Activated CD4-positive, alpha-beta T cell treated with anti-CD3 and anti-CD28 coated beads, Interleukin-2, Interleukin-4, amounts not matched to agents 100 ng/mL and 50 ng/mL, durations not matched to agents 16 hours and 8 hours (primary cell): ENCODE results near the gene MUL1.

Experiments used
- DNase-seq: peaks from one replicate; pipeline ENCODE4 v3.0.0-alpha.2; 2020; ENCODE audit warnings: low spot score

MUL1 gene

GRCh38 chr1:20470194-20470593 lies 37.8 kb downstream of the MUL1 start:
- DNase-seq: no peak

GRCh38 chr1:20469406-20470076 lies 38.4 kb downstream of the MUL1 start:
- no peak for DNase-seq

GRCh38 chr1:20466273-20466672 lies 41.7 kb downstream of the MUL1 start:
- DNase-seq: no peak

- no peak for DNase-seq
These were observed 42.8 kb downstream of the MUL1 start for GRCh38 chr1:20465187-20465586.

DNA sequence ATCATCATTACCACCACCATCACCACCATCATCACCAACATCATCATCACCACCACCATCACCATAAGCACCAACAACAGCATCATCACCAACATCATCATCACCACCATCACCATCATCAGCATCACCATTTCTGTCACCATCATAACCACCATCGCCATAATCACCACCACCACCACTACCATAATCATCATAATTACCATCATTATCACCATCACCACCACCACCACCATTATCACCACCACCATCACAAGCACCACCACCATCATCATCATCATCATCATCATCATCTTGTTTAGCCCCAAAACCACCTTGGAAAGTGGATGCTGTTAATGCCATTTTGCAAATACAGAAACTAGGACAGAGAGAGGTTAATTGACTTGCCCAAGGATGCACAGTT lies 44.4 kb downstream of the MUL1 start:
- no peak for DNase-seq

GRCh38 chr1:20462397-20462796 lies 45.6 kb downstream of the MUL1 start:
- no peak for DNase-seq

DNA sequence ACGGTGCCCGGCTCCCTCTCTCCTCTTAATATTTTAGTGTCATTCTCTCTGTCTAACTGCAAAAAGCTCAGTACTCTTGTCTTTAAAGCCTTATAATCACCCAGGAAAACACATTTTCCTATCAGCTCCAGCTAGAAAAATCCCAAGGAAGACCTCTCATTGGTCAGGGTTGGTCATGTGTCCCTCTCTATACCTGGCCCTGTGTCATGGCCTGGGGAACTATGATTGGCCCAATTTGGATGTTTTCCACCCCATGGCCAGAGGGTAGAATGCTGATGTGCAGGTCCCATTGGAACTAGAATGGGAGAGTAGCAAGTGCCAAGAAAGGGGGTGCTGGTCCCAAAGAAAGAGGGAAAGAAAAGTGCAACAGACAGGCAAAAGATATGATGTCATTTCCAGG lies 49.2 kb downstream of the MUL1 start:
- DNase-seq: no peak

DNA sequence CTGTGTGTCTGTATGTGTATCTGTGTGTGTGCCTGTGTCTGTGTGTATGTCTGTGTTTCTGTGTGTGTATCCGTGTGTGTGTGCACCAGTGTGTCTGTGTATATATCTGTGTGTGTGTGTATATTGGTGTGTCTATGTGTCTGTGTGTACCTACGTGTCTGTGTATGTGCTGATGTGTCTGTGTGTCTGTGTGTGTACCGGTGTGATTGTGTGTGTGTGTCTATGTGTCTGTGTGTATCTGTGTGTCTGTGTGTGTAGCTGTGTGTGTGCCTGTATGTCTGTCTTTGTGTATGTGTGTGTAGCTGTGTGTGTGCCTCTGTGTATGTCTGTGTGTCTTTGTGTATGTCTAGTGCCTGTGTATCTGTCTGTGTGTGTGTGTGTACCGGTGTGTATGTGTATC lies 53.9 kb downstream of the MUL1 start:
- no peak for DNase-seq

DNA sequence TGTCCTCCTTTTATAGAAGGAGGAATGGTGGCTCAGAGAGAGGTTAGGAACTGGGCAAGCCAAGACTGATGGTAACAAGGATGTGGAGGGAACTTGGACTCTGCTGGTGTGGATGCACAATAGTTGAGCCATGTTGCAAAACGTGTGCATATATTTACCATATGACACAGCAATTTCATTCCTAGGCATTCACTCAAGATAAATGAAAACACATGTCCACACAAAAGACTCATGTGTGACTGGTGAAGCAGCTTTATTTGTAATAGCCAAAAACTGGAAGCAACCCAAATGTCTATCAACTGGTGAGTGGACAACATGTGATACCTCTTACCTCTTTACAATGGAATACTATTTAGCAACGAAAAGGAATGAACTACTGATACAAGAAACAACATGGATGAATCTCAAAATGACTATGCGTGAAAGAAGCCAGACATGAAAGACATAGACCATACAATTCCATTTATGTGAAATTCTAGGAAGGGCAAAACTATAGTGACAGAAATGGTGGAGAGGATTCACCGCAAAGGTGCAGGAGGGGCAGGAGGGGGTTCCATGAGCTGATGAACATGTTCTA lies 58.1 kb downstream of the MUL1 start:
- DNase-seq: no peak
